PC-3 (cell line): ENCODE results near the gene CTDSP1. TPM values are rescaled to one million over a fixed set of nuclear protein-coding genes. Genes with fewer than 3 reads are reported as not detected.

Source experiments
- ATAC-seq: fragments of 200-7000 bp; cut with Tn5 transposase; 2 replicates; pipeline ENCODE4 v1.9.1; 2020; ENCODE audit warnings: mild to moderate bottlenecking, moderate library complexity
- BruUV-seq: library from RNA; stranded (reverse); fragments of 400-500 nt; replicated peaks from 2 replicates; lab custom pipeline; 2021; lab: Mats Ljungman, UMichigan
- CTCF ChIA-PET: fragments of 300-600 bp; sonication (Branson Sonifier 250); formaldehyde crosslinking; loops from one replicate; lab custom pipeline; 2022; ENCODE audit warnings: antibody characterized with exemption; lab: Charles Lee
- POLR2A ChIA-PET: fragments of 300-600 bp; sonication (Branson Sonifier 250); formaldehyde crosslinking; loops from one replicate; lab custom pipeline; 2022; ENCODE audit warnings: antibody characterized with exemption; ENCODE audit not compliant: unreplicated experiment; lab: Charles Lee
- DNase-seq: peaks from one replicate; pipeline ENCODE4 v3.0.0-alpha.2; 2015
- H2AFZ ChIP-seq: fragments of 300-600 bp; sonication (generic); 2 replicates; pipeline ENCODE4 v1.6.0; 2016; ENCODE audit warnings: antibody characterized with exemption, low read length
- H3F3A ChIP-seq: fragments of 300-600 bp; sonication (generic); one replicate; pipeline ENCODE4 v1.6.0; 2017; ENCODE audit warnings: antibody characterized with exemption, low read length, control low read depth, mild to moderate bottlenecking; ENCODE audit not compliant: unreplicated experiment
- H3K27ac ChIP-seq: fragments of 300-600 bp; sonication (generic); 2 replicates; pipeline ENCODE4 v1.5.1; 2016; ENCODE audit warnings: mild to moderate bottlenecking, low read length
- H3K27me3 ChIP-seq: fragments of 300-600 bp; sonication (generic); 2 replicates; pipeline ENCODE4 v1.6.1; 2016; ENCODE audit warnings: low read length, mixed read lengths
- H3K36me3 ChIP-seq: fragments of 300-600 bp; sonication (generic); 2 replicates; pipeline ENCODE4 v1.6.1; 2016; ENCODE audit warnings: low read depth, mixed run types, low read length, mixed read lengths
- H3K4me1 ChIP-seq: fragments of 300-600 bp; sonication (generic); 2 replicates; pipeline ENCODE4 v1.5.1; 2016; ENCODE audit warnings: low read length; ENCODE audit not compliant: insufficient read depth
- H3K4me2 ChIP-seq: fragments of 300-600 bp; sonication (generic); 2 replicates; pipeline ENCODE4 v1.6.0; 2016; ENCODE audit warnings: low read length
- H3K4me3 ChIP-seq: fragments of 300-600 bp; sonication (generic); 2 replicates; pipeline ENCODE4 v1.5.1; 2016; ENCODE audit warnings: mild to moderate bottlenecking, low read length, mixed read lengths
- H3K79me2 ChIP-seq: fragments of 300-600 bp; sonication (generic); 2 replicates; pipeline ENCODE4 v1.6.1; 2017; ENCODE audit warnings: low read length, mixed read lengths
- H3K9ac ChIP-seq: fragments of 300-600 bp; sonication (generic); 2 replicates; pipeline ENCODE4 v1.6.0; 2016; ENCODE audit warnings: mild to moderate bottlenecking, low read length
- H3K9me2 ChIP-seq: fragments of 300-600 bp; sonication (generic); replicated peaks from 2 replicates; pipeline ENCODE4 v1.6.1; 2016; ENCODE audit warnings: mixed run types, low read length, mixed read lengths
- H3K9me3 ChIP-seq: fragments of 300-600 bp; sonication (generic); 2 replicates; pipeline ENCODE4 v1.6.1; 2016; ENCODE audit warnings: low read length, mixed read lengths
- H4K20me1 ChIP-seq: fragments of 300-600 bp; sonication (generic); 2 replicates; pipeline ENCODE4 v1.6.1; 2016; ENCODE audit warnings: low read length, mixed read lengths
- EZH2 ChIP-seq: fragments of 300-600 bp; sonication (generic); IDR thresholded peaks from one replicate; pipeline ENCODE4 v1.6.1; 2017; ENCODE audit warnings: antibody characterized with exemption, mild to moderate bottlenecking, low read length; ENCODE audit not compliant: unreplicated experiment
- EZH2phosphoT487 ChIP-seq: fragments of 300-600 bp; sonication (generic); IDR thresholded peaks from 2 replicates; pipeline ENCODE4 v1.6.1; 2018; ENCODE audit warnings: mild to moderate bottlenecking, antibody characterized with exemption, low read length, borderline replicate concordance
- intact Hi-C: fragments of 100-400 bp; cut with micrococcal nuclease; formaldehyde crosslinking; loops from 2 replicates; pipeline ENCODE4 v1.9.0; 2023
- total RNA-seq: library from RNA; depleted of rRNA; stranded (reverse); fragments of >200 nt; gene quantifications from 2 replicates; pipeline ENCODE4 v1.2.3, GENCODE V29; 2014
- TF ChIP-seq, protein P1 (sequence below): fragments of 300-600 bp; sonication (generic); conservative IDR thresholded peaks from 2 replicates; pipeline ENCODE4 v1.5.1; 2017; ENCODE audit warnings: antibody characterized with exemption, low read depth, mild to moderate bottlenecking, low read length

Gene CTDSP1
- total RNA-seq, 1 experiment from 2014 or later: 73.2 TPM

DNA sequence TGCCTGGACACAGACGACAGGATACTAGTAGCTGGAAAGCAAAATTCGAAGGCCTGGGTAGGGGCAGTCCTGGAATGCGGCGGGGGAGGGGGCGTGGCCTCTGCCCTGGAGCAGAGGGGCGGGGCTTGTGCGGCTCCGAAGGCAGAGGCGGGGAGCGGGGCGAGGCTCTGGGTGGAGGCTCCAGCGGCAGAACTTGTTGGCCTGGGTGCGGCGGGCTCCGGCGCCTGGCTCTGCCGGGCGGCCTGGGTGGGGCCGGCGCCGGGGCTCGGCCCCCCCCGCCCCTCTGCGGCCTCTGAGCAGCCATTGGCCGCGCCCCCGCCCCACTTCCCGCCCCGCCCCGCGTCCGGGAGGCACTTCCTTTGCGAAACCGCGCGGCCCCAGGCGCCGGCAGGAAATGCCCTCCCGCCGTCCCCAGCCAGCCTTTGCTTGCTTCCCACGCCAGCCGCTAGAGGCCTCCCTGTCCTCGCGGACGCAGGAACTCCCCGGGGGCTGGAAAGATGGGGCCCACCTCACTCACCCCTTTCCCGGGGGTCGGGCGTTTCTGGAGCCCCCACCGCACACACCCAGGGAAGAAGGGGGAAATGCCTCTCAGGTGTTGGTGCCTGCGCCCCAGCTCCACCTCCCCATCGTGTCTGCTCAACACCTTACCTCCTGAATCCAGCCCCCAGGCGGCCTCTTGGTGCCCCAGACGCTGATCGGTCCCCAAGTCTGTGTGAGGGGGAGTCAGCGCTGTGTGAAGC lies 6.7 kb downstream of the CTDSP1 start:
- no peaks in the 10 kb centered on the region for H3K27me3 ChIP-seq
- H3K9me2 ChIP-seq: no peaks in the 10 kb centered on the region
- peak overlapping the region; percentile 48 for H3K9ac ChIP-seq
- H3K9me3 ChIP-seq: no peaks in the 10 kb centered on the region
- no peaks in the 10 kb centered on the region for H4K20me1 ChIP-seq
- ChIA-PET CTCF (interaction anchor here (0.6 to 0.7 kb wide), 2 partner anchors 51 to 120 kb away, joined by 3 to 4 read pairs; no protein-coding TSS in a partner anchor), POLR2A (interaction anchor here (0.5 to 0.6 kb wide), 2 partner anchors 47 to 54 kb away, joined by 3 to 6 read pairs; no protein-coding TSS in a partner anchor)
- H3F3A ChIP-seq: no peaks in the 10 kb centered on the region
- H3K4me1 ChIP-seq: peaks cover 20% of the 10 kb centered on the region
- ATAC-seq: peak; percentile 87
- peaks cover 10% of the 10 kb centered on the region for H3K79me2 ChIP-seq
- H2AFZ ChIP-seq: peak overlapping the region; percentile 78
- peak; percentile 96 for DNase-seq
- H3K36me3 ChIP-seq: peaks cover 4% of the 10 kb centered on the region; the same call in 1 of the 2 replicates
- peak overlapping the region; percentile 67 for H3K4me3 ChIP-seq
- intact Hi-C loops: loop anchor here (1.0 to 2.0 kb wide), 4 partner anchors 38 to 242 kb away; no protein-coding TSS in a partner anchor
- peak overlapping the region; percentile 90 for H3K4me2 ChIP-seq
- peak overlapping the region; percentile 47 for H3K27ac ChIP-seq
- no peak for TF ChIP-seq EZH2
- TF ChIP-seq, protein P1, sequence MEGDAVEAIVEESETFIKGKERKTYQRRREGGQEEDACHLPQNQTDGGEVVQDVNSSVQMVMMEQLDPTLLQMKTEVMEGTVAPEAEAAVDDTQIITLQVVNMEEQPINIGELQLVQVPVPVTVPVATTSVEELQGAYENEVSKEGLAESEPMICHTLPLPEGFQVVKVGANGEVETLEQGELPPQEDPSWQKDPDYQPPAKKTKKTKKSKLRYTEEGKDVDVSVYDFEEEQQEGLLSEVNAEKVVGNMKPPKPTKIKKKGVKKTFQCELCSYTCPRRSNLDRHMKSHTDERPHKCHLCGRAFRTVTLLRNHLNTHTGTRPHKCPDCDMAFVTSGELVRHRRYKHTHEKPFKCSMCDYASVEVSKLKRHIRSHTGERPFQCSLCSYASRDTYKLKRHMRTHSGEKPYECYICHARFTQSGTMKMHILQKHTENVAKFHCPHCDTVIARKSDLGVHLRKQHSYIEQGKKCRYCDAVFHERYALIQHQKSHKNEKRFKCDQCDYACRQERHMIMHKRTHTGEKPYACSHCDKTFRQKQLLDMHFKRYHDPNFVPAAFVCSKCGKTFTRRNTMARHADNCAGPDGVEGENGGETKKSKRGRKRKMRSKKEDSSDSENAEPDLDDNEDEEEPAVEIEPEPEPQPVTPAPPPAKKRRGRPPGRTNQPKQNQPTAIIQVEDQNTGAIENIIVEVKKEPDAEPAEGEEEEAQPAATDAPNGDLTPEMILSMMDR: peak; percentile 82
- no TSS peak for BruUV-seq

DNA sequence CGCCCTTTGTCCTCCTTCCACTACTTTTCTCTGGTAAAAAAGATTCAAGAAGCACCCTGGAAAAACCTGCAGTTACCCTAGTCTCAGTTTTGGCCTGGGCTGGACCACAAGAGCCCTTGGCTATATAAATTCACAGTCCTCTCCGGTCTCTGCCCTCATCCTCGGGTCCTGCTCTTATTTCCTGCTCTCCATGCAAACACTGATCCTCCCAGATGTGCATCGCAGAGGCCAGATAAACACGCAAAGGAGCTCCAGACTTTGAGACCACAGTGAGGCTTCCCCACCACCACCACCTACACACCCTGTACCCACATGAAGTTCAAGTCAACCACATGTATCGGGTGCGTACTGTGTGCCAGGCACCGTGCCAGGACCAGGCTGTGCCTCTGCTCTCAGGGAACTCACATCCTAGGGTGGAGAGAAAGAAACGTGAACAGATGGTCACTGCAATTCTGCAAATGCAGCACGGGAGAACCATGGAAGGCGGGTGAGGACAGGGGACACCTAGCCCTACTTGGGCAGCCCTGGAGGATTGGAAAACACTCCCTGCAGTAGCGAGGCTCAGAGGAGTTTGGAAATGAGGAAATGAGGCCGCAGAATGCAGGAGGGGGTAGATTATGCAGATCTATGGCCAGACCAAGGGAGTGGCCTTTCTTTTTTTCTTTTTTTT lies 7.4 kb downstream of the CTDSP1 start:
- POLR2A ChIA-PET: no interaction called here
- TF ChIP-seq, protein P1: no peak
- no peak for TF ChIP-seq EZH2phosphoT487
- Histone ChIP-seq H3K79me2 (peaks cover 3% of the 10 kb centered on the region), H3K27ac (0 out of 2 replicates have a peak overlapping the region, but pooled peaks have one; percentile 19), H3K36me3 (peaks cover 4% of the 10 kb centered on the region; the same call in 1 of the 2 replicates), H3K9ac (peak overlapping the region; percentile 48), H3K9me2 (no peaks in the 10 kb centered on the region), H3K9me3 (no peaks in the 10 kb centered on the region), H2AFZ (peak overlapping the region; percentile 78), H3K4me1 (peaks cover 17% of the 10 kb centered on the region), H3K4me2 (peak overlapping the region; percentile 85), H3F3A (no peaks in the 10 kb centered on the region), H3K4me3 (peak overlapping the region; percentile 59), H4K20me1 (no peaks in the 10 kb centered on the region), H3K27me3 (no peaks in the 10 kb centered on the region)
- TSS peak; percentile 5 for BruUV-seq
- ATAC-seq: peak; percentile 3
- DNase-seq: peak; percentile 27
- CTCF ChIA-PET: no interaction called here
- intact Hi-C loops: loop anchor here (1.0 to 2.0 kb wide), 4 partner anchors 38 to 241 kb away; no protein-coding TSS in a partner anchor
